ENCODE measurements around the gene CDH4.

CDH4 gene

DNA sequence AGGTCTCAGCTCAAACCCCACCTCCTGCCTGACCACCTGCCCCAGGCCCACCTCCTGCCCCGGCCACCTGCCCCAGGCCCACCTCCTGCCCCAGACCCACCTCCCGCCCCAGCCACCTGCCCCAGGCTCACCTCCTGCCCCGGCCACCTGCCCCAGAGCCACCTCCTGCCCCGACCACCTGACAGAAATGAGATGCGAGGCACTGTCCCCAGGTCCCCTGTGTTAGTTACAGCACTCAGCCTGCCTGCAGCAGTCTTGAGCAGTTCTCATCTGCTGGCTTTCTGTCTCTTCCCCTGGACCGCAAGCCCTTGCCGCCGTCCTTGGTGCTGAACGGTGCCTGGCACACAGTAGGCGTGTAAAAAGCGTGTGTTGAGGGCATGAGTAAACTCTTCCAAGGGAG lies 79.5 kb downstream of the CDH4 start:
- no peak for FAIRE-seq

DNA sequence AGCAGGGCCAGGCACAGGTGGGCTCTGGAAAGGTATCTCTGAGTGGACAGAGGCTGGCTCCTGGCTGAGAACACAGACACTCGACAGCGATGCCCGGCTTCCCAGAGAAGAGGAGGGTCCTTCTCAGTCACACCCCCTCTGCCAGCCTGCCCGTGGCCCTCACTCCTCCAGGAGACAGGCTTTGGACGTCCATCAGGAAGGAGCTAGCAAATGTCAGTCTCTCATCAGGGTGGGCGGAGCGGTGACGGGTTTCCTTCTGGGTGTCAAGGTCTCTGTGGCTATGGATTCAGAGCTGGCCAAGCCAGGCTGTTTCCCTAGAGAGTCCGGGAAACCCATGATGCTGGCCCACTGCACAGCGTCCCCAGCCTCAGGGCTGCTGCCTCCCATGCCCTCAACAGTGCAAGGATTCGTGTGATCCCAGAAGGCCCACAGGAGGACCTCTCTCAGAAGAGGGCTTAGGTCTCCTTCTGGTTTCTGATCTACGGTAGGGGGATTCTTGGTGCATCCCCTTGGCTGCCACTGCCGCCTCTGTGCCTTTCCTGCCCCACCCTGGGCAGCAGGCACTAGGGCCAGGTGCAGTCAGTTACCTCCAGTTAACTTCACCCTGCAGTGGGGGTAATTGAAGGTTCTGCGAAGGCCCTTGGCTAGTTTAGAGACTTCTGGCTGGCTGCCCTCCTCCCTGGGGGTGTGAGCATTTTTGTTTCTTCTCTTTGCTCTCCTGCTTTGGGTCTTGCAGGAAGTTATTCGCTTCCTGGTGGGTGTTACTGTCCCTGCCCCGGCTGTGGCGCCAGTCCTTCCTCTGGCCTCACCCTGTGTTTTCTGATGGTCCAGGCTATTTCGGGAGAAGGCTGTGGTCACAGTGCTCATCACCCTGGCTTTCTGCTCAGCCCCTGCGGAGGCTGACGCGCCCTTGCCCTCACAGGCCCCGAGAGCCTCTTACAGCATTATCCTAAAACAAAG lies 80.2 kb downstream of the CDH4 start:
- FAIRE-seq: no peak

DNA sequence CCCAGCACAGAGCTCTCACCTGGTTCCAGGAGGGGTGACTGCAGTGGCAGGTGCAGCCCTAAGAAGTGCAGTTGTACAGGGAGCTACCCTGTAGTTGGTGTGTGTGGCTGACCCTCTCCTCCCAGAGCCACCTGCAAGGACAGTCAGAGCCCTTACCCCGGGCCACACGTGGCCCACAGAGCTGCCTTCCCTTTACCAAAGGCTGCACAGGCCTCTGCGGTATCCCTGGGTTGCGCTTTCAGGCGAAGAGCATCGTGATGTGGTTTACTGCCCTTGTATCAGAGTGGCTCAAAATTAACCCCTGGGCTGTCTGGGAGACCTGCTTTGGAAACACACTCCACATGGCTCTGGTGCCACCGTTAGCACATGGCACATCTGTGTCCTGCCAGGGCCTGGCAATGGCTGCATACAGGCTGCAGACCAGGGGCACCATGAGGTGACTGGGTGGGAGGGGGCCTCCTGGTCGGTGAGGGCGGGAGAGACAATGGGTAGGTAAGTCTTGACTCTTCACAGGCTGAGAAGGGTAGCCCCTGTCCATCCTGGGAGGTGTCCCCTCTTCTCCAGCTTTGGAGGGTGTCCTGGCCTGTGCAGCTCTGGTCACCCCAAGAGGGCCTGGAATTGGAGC lies 81.5 kb downstream of the CDH4 start:
- no peak for FAIRE-seq

DNA sequence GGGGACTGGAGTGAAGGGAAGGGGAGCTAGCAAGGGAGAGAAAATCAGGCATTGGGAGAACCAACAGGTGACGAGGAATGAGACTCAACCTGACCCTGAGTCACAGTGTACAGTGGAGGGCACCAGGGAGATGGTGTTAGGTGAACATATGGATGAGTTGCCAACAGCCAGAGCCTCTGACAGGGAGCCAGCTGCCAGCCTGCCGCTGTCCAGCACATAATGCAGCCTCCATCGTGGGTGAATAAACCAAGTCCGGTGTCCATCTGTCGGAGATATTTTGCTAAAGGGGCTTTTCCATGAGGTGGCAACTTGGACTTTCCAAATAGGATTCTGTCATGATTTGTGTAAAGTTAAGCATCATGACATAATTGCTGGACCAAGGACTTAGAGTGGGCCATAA lies 88.1 kb downstream of the CDH4 start:
- FAIRE-seq: no peak

DNA sequence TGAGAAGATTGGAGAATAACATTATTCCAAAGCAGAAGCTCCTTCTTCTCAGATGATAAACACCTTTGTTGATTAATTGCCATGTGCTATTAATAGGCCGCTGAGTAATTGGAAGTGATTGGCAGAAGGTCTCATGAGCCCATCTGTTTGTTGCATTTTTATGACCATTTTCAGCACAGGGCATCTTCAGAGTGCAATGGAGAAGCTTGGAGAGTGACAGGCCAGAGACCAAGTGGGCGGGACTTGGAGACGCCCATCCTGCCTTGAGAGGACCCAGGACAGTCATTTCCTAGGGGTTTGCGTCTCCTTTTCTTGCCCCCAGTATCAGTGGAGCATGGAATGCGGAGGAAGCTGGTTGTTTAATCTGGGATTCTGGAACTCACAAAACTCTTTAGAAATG lies 89.5 kb downstream of the CDH4 start:
- no peak for FAIRE-seq

DNA sequence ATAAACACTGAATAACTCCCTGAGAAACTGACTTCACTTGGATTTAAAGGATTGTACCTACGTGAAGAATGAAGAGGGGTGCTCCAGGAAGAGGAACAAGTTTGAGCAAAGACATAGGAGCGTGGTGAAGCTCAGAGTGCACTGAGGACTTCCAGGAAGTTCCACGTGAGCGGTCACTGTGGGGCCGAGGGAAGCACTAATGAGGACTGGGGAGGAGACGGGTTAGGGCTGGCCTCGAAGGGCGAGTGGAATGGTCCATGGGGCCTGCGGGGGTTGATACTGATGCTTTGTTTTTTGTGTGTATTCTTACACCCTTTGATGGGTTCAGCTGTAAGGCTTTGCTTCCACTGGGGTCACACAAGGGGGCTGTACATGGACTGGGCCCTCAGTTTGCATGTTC lies 91.9 kb downstream of the CDH4 start:
- no peak for FAIRE-seq

DNA sequence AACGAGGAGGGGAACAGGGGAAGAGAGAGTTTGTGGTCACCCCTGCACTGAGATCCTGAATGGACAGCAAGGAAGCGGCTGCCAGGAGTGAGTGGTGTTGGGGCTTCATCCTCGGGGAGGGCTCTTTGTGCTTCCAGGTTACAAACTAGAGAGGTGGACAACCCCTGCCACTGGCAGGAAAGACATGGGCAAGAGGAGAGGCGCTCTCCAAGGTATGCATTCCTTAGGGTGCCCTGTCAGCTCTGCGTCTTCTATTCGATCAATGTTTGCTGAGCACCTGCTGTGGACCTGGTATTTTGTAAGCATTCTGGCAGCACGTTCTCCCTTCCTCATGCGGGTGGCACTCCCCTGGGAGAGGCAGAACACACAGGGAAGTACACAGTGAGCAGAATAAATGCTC lies 93.6 kb downstream of the CDH4 start:
- no peak for FAIRE-seq

DNA sequence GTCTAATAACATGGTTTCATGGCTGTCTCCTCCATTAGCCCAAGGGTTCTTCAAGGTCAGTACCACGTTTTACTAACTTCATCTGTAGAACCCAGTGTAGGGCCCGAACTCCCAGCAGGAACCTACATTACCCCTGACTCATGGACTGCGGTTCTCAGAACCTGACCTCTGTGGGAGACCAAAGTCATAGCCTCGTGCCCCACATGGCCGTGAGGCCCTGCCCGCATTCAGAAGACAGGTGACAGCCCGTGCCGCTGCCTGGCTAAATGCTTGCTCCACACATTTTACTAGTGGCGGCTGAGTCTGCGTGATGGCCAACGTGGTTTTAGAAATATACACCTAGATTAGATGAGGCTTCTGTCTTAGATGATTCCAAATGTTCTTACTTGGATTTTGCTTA lies 94.9 kb downstream of the CDH4 start:
- FAIRE-seq: no peak

DNA sequence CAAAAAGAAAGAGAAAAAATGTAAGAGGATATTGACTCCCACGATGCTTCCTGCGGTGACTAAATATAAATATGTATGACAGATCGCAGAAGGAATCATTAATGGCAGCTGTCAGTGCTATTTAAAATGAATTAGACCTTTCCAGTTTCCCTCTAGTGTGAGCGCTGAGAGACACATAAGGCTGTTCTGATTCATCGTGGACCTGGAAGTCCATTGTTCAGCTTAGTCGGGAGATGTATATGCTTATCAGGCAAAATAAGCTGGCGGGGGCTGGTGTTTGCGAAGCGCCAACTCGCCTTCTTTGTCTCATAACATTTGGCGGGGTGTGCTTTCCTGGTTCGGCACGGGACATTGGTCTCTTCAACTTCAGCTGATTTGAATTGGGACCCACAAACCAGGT lies 95.4 kb downstream of the CDH4 start:
- no peak for FAIRE-seq

DNA sequence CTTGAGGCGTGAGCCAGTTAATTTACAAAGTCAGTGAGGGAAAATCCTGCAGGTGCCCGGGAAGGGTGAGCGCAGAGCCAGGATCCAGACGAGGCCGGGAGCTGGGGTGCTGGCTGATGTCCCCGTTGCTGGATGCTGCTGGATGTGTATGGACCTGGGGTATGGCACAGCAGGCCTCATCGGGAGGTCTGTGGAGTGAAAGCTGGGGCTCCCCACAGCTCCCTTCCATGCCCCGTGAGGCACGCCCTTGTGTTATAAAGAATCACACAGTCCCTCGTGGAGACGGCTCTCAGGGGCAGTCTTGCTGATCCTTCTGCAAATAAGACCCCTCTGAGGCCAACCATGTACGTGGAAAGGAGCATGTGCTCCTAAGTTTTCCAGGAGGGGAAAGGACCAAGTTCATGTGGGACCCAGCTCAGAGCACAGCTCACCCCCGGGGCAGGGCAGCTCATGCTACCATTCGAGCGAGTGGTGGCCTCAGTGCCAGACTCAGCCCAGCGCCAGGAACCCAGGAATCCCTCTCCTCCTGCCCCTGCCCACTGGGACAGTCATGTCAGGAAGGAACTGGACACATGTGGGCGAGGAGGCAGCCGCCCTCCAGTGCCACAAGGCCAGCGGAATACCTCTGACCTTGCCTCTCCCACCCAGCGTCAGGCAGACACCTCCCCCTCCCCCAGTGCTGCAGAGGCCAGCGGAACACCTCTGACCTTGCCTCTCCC lies 97.5 kb downstream of the CDH4 start:
- FAIRE-seq: no peak

DNA sequence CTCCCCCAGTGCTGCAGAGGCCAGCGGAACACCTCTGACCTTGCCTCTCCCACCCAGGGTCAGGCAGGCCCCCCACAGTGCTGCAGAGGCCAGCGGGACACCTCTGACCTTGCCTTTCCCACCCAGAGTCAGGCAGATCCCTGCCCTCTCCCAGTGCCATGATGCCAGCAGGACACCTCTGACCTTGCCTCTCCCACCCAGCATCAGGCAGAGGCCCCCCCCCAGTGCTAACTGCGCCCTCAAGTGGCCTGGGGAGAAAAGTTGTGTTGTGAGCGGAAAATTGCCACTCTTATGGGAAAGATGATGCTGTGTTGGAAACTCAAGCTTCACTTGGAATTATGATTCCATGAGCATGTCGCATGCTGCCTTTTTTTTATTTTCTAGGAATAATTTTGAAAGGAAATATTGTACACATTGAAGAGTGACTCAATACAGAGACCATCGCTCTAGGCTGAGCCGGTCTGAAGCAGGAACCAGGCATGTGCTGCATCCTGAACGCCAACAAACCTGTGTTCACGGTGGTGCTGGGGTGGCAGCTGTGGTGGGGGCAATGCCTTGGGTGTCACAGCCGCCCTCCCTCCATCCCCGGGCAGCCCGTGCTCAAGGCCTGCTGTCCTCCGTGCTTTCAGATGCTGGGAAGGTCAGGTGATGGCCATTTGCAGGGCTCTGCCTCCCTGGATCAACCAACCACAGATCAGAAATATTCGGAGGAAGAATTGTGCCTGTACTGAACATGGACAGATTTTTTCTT lies 98.6 kb downstream of the CDH4 start:
- no peak for FAIRE-seq

DNA sequence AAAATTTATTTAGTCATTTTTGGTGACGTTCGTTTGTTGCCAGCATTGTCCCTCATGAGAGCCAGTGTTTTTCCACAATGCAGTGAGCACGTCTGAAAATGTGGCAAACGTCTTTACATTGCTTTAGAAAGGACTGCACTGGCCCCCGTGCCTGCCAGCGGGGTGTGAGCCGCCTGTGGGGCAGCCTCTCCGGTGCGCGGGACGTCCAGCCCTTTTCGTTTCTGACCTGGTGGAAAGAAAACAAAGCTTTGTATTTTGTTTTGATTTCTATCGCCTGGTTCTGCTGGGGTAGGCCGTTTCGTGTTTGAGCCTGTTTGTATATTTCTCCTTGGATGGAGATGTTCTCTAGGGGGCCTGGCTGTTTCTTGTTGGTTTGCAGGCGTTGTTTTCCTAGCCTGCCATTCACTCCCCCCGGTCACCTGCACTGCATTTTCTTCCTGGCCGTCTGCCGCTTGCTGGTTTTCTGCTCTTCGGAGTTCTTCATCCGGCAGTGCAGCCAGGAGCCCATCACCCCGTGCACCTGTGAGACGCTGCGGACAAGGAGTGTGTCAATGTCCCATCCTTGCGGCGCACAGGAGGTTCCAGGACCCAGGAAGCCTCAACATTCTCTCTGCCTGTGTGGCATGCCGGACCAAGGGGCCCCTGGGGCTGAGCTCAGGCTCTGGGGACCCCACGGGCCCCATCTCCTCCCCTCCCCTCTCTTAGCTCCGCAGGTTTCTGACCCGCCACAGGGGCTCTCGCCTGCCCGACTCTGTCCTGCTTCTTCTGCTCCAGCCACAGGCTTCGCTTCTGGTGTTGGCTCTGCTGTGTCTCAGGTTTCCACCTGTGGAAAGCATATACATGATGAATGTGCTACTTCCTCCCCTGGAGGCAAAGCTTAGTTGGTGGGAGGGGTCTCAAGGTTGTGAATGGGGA lies 100.5 kb downstream of the CDH4 start:
- FAIRE-seq: no peak

DNA sequence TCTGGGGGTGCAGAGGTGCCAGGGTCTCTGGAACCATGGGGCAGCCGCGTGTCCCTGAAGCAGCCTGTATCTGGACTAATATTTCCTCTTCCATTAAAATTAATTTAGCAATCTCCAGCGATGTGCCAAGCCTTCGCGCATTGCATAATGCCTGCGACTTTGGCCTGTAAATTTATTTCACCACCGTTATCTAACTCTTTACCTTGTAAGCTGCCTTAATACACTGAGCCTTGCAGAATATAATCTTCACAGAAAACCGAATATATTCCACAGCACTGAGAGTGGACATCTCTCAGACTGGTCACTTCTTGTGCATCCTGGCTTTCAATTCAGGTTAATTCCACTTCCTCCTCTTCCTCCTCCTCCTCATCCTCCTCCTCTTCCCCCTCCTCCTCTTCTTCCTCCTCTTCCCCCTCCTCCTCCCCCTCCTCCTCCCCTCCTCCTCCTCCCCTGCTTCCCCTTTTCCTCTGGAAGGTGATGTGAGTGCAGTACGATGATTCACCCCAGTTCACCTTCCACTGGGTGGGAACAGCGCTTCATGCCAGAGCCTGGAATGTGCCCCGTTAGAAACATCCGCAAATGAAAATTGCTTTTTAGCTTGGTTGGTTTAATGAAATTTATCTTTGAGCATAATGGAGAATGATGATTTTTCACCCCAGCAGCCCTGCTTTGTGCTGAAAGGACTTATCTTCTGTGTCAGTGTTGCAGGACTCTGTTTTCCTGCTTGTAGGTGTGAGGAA lies 101.4 kb downstream of the CDH4 start:
- FAIRE-seq: no peak

DNA sequence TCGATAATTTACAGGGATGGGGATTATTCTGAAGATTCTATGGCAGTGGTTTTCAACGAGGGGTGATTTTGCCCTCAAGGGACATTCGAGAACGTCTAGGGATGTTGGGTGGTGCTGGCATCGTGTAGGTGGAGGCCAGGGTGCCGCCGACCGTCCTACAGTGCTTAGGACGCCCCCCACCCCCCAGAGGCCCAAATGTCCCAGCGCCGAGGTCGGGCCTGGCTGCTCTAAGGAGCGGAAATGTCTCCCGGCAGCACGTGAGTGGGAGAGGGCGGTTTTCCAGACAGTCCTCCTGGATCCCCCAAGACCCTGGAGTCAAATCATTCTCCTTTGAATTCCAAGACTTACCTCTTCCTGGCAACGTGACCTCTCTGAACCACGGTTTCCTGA lies 101.9 kb downstream of the CDH4 start:
- no peak for FAIRE-seq

DNA sequence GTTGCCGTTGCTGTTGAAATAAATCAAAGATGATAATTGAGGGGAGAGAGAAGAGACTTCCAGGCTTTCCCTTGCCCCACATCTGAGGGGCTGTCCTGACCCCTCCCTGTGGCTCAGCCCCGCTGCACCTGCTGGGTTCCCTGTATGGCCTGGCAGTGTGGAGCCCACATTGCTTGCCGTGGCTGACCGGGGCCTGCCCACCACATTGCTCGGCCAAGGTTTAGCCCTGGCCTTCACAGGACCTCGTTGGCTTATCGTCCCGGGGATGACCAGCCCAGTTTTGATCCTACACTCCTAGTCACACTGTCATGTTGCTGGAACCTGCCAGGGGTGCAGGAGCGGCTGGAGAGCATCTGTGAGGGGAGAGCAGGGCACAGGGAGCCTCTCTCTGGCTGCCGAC lies 102.4 kb downstream of the CDH4 start:
- no peak for FAIRE-seq

DNA sequence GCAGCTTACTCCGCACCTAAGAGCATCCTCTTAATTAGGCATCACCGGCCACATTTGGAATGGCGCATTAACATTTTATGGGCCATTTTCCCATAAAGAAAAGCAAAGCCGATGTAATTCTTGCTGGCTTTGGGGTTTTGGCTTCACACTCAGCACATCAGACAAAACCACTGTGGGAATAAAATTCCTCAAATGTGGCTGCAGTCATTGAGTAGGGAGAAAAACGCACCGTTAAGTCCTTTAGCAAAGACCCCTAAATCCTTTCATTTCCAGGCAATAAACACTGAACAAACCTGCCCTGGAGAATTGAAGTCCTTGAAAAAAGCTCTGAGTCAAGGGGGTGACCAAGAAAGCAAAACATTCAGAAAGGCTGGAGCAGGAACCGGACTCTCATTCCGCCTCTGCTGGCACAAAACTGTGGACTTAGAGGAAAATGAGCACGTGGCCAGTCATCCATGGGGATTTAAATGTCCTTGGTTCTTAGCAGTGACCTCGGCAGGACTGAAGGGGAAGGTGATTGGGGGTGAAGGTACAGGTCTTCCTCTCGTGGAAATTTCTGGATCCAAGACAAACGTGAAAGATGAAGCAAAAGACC lies 102.9 kb downstream of the CDH4 start:
- FAIRE-seq: no peak

DNA sequence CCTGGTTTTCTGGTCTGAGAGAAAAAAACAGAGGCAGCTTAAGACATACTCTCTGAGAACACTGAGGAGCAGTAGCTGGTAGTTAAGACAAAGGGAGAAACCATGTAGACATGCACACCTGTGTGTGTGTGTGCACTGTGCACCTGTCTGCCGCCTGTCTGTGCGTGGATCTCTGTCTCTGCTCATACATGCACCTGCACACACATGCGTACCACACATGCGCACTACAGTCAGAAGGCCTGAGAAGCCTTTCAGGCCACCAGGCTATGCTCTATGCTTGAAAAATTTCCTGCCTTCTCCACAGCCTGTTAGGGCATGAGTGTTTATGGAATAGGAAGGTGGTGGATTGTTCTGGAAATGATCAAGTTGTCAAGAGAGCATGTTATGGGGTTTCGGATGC lies 103.5 kb downstream of the CDH4 start:
- no peak for FAIRE-seq

DNA sequence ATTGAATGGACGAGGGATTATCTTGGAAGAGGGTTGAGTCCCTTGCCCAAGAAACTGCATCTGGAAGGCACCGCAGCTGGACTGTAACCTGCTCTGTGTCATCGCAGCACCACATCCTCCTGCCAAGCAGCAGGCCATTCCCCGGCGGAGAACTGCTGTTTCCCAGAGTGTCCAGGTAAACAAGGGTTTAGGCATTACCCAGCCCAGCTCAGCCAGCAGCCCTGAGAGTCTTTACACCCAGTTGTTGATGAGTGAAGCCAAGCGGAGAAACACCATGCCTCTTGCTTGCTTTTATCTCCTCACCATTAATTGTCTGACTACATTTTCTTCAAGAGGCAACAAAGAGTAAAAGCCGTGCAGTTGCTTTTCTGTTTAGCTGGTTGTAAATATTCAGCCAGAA lies 104.1 kb downstream of the CDH4 start:
- no peak for FAIRE-seq

DNA sequence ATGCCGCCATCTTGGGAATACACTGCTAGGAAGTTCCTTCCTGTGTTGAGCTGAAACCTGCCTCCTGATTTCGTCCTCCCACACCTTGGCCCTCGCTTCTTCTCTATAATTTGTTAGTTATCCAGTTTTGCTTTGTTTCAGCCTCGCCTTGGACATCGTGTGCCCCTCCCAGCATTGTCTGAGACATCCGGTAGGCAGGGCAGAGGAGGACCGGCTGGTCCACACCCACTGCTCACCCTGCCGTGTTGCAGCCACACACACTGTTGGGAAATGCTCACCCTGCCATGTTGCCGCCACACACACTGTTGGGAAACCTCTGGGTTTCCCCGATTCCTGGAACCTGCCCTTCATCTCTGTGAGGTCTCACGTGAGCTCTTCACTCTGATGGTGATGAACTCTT lies 105.1 kb downstream of the CDH4 start:
- no peak for FAIRE-seq

DNA sequence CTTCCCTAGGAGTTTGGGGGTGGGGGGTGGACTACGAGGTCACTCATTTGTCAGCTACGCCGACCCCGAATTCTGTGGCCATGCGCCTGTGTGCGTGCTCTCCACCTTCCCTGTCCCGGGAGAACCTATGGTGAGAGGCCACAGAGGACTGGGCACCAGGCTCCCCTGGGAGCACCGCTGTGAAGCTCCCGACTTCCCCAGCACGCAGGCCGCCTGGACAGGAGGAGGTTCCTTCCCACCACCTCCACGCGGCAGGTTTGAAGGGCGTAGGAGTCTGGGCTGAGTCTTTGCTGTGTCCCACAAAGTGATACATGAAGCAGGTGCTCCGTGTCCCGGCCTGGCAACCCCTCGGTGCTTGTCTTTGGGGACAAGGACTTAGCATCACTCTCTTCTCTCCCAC lies 107.2 kb downstream of the CDH4 start:
- no peak for FAIRE-seq

DNA sequence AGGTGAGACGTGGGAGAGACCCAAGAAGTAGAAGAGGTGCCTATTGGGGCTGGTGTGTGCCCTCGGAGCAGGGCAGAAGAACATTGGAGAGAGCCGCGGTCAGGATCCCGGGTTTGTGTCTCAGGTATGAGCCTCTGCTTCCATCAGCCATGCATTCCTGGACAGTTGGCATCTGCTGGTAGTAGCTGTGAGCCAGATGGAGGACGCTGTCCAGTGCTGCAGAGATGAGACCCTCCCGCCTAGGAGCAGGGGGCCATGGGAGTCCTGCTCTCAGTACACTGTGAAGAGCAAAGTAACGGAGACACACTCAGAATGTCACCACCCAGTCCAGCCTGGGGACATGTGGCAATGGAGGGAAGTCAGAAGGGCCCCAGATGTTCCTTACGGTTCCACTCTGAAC lies 108.2 kb downstream of the CDH4 start:
- no peak for FAIRE-seq
